Measurements from ENCODE around the gene HCN3. TPM values are rescaled to one million over a fixed set of nuclear protein-coding genes. Genes with fewer than 3 reads are reported as not detected.
A peak's percentile ranks its signal among the peaks of the same experiment; 100 is the strongest.

Gene HCN3
- total and polyA plus RNA-seq, 2 of the 13 experiments (the other 11 are each of a cell fraction or from before 2014, with no cell fraction given) = 2.4 to 10.2 TPM

DNA sequence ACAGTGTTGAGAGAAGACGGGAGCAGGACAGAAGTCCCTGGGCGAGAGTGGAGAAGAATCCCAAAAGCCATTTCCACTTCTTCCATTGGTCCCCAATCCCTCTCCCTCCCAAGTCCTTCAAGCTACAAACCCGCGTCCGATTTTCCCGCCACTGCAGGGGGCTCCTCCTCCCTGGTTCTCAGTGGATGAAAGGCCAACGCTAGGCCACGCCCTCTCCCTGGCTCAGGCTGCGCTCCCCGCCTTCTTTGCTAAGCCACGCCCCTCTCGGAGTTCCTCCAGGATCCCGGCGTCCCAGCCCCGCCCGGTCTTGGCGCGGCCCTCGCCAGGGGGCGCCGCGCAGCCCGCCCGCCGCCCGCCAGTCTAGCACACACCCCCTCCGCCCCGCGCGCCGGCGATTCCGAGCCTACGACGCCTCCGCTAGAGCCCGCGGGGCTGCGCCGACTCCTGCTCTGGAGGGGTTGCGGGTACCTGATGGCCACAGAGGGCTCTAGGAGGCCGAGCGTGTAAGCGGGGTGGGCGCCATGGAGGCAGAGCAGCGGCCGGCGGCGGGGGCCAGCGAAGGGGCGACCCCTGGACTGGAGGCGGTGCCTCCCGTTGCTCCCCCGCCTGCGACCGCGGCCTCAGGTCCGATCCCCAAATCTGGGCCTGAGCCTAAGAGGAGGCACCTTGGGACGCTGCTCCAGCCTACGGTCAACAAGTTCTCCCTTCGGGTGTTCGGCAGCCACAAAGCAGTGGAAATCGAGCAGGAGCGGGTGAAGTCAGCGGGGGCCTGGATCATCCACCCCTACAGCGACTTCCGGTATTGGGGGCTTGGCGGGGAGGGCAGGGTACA, at the start of gene HCN3 (continued):
- TF ChIP-seq, protein P1, sequence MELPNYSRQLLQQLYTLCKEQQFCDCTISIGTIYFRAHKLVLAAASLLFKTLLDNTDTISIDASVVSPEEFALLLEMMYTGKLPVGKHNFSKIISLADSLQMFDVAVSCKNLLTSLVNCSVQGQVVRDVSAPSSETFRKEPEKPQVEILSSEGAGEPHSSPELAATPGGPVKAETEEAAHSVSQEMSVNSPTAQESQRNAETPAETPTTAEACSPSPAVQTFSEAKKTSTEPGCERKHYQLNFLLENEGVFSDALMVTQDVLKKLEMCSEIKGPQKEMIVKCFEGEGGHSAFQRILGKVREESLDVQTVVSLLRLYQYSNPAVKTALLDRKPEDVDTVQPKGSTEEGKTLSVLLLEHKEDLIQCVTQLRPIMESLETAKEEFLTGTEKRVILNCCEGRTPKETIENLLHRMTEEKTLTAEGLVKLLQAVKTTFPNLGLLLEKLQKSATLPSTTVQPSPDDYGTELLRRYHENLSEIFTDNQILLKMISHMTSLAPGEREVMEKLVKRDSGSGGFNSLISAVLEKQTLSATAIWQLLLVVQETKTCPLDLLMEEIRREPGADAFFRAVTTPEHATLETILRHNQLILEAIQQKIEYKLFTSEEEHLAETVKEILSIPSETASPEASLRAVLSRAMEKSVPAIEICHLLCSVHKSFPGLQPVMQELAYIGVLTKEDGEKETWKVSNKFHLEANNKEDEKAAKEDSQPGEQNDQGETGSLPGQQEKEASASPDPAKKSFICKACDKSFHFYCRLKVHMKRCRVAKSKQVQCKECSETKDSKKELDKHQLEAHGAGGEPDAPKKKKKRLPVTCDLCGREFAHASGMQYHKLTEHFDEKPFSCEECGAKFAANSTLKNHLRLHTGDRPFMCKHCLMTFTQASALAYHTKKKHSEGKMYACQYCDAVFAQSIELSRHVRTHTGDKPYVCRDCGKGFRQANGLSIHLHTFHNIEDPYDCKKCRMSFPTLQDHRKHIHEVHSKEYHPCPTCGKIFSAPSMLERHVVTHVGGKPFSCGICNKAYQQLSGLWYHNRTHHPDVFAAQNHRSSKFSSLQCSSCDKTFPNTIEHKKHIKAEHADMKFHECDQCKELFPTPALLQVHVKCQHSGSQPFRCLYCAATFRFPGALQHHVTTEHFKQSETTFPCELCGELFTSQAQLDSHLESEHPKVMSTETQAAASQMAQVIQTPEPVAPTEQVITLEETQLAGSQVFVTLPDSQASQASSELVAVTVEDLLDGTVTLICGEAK (IDR thresholded peaks at IDR 0.05) = no peak
- TF ChIP-seq, protein P1 (CRISPR knock-in tag; IDR thresholded peaks at IDR 0.05) = no peak
- TF ChIP-seq ZNF205 (CRISPR knock-in tag; IDR thresholded peaks at IDR 0.05) (no peak), SRSF9 (IDR thresholded peaks at IDR 0.05; ENCODE audit: borderline replicate concordance, insufficient read depth, low read depth, low read length, poor library complexity, severe bottlenecking) (no peak), CBX1 (IDR thresholded peaks at IDR 0.05; ENCODE audit: low read depth) (no peak), SAFB2 (CRISPR knock-in tag; IDR thresholded peaks at IDR 0.05; ENCODE audit: borderline replicate concordance, low read depth) (0 out of 2 replicates have a peak, but pooled peaks have one; percentile 66), PAX8 (CRISPR knock-in tag; IDR thresholded peaks at IDR 0.05; ENCODE audit: borderline replicate concordance) (no peak), ZBTB21 (CRISPR knock-in tag; IDR thresholded peaks at IDR 0.05) (no peak), IRX3 (CRISPR knock-in tag; IDR thresholded peaks at IDR 0.05; ENCODE audit: borderline replicate concordance, low read depth) (no peak), ZNF772 (CRISPR knock-in tag; IDR thresholded peaks at IDR 0.05) (no peak)
- TF ChIP-seq, protein P2, sequence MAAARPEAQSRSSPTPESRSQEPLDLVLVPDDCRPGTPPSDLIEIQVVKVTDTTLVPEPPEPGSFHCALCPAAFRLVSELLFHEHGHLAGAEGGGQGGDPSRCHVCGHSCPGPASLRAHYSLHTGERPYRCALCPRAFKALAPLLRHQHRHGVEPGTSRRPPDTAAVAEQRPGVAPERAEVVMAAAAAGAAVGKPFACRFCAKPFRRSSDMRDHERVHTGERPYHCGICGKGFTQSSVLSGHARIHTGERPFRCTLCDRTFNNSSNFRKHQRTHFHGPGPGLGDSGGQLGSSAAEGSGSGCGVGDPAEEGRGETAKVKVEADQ (CRISPR knock-in tag; IDR thresholded peaks at IDR 0.05; ENCODE audit: borderline replicate concordance) = no peak
- TF ChIP-seq, protein P3, sequence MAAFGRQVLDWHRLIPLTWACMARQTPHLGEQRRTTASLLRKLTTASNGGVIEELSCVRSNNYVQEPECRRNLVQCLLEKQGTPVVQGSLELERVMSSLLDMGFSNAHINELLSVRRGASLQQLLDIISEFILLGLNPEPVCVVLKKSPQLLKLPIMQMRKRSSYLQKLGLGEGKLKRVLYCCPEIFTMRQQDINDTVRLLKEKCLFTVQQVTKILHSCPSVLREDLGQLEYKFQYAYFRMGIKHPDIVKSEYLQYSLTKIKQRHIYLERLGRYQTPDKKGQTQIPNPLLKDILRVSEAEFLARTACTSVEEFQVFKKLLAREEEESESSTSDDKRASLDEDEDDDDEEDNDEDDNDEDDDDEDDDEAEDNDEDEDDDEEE (CRISPR knock-in tag; IDR thresholded peaks at IDR 0.05) = peak; percentile 75; the same call in 1 of the 2 replicates
- TF ChIP-seq, protein P4, sequence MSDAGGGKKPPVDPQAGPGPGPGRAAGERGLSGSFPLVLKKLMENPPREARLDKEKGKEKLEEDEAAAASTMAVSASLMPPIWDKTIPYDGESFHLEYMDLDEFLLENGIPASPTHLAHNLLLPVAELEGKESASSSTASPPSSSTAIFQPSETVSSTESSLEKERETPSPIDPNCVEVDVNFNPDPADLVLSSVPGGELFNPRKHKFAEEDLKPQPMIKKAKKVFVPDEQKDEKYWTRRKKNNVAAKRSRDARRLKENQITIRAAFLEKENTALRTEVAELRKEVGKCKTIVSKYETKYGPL (CRISPR knock-in tag; IDR thresholded peaks at IDR 0.05) = no peak
- TF ChIP-seq, protein P5, sequence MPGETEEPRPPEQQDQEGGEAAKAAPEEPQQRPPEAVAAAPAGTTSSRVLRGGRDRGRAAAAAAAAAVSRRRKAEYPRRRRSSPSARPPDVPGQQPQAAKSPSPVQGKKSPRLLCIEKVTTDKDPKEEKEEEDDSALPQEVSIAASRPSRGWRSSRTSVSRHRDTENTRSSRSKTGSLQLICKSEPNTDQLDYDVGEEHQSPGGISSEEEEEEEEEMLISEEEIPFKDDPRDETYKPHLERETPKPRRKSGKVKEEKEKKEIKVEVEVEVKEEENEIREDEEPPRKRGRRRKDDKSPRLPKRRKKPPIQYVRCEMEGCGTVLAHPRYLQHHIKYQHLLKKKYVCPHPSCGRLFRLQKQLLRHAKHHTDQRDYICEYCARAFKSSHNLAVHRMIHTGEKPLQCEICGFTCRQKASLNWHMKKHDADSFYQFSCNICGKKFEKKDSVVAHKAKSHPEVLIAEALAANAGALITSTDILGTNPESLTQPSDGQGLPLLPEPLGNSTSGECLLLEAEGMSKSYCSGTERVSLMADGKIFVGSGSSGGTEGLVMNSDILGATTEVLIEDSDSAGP (CRISPR knock-in tag; IDR thresholded peaks at IDR 0.05; ENCODE audit: borderline replicate concordance) = 0 out of 2 replicates have a peak, but pooled peaks have one; percentile 19
